AG04449 (cell line): ENCODE results near the gene CCDC38.
"Not testable (repeated sequence)": the region's sequence is repeated elsewhere in the genome, so short reads cannot be mapped to it uniquely, and the experiment has no call there.

ENCODE experiments used
- CTCF ChIA-PET: fragments of 350-600 bp; formaldehyde crosslinking; extraction: SDS; loops from one replicate; lab custom pipeline; 2021; ENCODE audit warnings: antibody characterized with exemption; lab: Yijun Ruan, JAX
- POLR2A ChIA-PET: fragments of 400-600, 350-600 bp; formaldehyde crosslinking; extraction: SDS; loops from one replicate; lab custom pipeline; 2020; ENCODE audit warnings: antibody characterized with exemption, inconsistent platforms; lab: Yijun Ruan, JAX
- DNase-seq: peaks from one replicate; pipeline ENCODE4 v3.0.0-alpha.2; 2010; ENCODE audit warnings: low read depth, low spot score
- H3K4me3 ChIP-seq: 2 replicates; pipeline ENCODE4 v1.5.1; 2011; ENCODE audit warnings: low read depth, mild to moderate bottlenecking, control low read depth, low read length
- TF ChIP-seq, protein P1 (sequence below): IDR thresholded peaks from one replicate; pipeline ENCODE4 v1.5.1; 2011; ENCODE audit warnings: mild to moderate bottlenecking, moderate library complexity, low read length, control low read depth, inconsistent platforms; ENCODE audit not compliant: insufficient read depth; ENCODE audit errors: missing control alignments

The CCDC38 gene

DNA sequence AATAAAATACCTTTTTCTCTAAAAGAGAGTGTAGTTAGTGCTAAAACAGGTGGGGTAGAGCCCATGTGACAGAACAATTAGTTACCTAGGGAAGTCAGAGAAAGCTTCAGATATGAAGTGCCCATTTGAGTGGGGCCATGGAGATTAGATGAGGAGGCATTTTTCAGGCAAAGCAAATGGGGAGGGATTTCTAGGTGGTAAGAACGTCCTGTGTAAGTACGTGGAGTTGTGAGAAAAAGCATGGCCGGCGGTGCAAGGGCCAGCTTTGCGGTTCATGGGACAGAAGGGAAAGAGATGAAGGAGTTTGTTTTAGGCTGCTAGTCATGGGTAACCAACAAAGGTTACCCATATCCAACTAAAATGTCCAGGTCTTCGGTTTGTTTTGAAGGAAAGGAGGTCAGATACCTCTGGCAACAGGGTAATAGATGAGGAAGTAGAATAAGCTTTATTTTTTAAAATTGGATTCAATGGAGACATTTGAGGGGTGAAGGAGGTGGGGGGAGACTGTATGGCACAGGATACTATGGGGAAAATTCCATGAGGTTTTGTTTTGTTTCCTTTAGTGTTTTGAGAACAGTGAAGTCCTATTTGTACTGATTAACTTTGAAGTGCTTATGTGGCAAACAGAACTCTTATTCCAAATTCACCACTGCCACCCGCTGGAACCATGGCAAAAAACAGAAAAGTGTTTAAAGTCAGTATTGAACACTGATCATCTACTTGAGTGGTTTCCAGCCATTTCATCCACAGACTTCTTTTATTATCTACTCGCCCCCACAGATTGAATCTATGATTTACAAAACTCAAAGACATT lies 93.6 kb downstream of the CCDC38 start:
- H3K4me3 ChIP-seq = no peak overlapping the region
- CTCF ChIA-PET = interaction anchor here (0.6 to 3.0 kb wide), 23 partner anchors 11 to 309 kb away, joined by 3 to 30 read pairs (median 4); no protein-coding TSS in a partner anchor
- TF ChIP-seq, protein P1, sequence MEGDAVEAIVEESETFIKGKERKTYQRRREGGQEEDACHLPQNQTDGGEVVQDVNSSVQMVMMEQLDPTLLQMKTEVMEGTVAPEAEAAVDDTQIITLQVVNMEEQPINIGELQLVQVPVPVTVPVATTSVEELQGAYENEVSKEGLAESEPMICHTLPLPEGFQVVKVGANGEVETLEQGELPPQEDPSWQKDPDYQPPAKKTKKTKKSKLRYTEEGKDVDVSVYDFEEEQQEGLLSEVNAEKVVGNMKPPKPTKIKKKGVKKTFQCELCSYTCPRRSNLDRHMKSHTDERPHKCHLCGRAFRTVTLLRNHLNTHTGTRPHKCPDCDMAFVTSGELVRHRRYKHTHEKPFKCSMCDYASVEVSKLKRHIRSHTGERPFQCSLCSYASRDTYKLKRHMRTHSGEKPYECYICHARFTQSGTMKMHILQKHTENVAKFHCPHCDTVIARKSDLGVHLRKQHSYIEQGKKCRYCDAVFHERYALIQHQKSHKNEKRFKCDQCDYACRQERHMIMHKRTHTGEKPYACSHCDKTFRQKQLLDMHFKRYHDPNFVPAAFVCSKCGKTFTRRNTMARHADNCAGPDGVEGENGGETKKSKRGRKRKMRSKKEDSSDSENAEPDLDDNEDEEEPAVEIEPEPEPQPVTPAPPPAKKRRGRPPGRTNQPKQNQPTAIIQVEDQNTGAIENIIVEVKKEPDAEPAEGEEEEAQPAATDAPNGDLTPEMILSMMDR = peak; percentile 13
- POLR2A ChIA-PET = no interaction called here
- no peak for DNase-seq

DNA sequence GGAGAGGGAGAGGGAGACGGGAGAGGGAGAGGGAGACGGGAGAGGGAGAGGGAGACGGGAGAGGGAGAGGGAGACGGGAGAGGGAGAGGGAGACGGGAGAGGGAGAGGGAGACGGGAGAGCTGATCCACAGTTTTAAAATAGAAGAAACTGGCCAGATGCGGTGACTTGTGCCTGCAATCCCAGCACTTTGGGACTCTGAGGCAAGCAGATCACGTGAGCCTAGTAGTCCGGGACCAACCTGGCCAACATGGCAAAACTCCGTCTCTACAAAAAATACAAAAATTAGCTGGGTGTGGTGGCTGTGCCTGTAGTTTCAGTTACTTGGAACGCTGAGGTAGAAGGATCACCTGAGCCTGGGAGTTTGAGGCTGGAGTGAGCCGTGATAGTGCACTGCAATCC lies 100.0 kb downstream of the CCDC38 start:
- CTCF ChIA-PET = interaction anchor here (1.2 kb wide), 1 partner anchor 9 kb away, joined by 3 read pairs; no protein-coding TSS in a partner anchor
- POLR2A ChIA-PET, DNase-seq, H3K4me3 ChIP-seq: not testable (repeated sequence)

DNA sequence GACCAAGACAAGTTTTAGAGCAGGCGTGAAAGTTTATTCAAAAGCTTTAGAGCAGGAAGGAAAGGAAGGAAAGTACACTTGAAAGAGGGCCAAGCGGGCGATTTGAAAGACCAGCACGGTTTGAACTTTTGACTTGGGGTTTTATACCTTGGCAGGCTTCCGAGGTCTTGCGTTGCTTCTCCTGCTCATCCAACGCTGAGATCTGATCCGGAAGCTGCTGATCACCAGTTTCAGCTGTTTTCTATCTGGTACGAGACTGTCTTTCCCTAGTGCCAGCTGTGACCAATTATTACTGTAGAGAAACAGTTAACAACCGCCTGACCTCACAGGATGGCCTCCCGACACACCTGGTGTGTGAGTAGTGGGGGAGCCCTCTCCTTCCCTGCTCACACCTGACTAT lies 104.3 kb downstream of the CCDC38 start:
- TF ChIP-seq, protein P1 = no peak
- ChIA-PET CTCF (interaction anchor here (0.9 to 1.1 kb wide), 4 partner anchors 10 to 263 kb away, joined by 3 to 4 read pairs (median 3); no protein-coding TSS in a partner anchor), POLR2A (no interaction called here)
- no peak for DNase-seq
- no peak overlapping the region; the same call in 1 of the 2 replicates for H3K4me3 ChIP-seq

DNA sequence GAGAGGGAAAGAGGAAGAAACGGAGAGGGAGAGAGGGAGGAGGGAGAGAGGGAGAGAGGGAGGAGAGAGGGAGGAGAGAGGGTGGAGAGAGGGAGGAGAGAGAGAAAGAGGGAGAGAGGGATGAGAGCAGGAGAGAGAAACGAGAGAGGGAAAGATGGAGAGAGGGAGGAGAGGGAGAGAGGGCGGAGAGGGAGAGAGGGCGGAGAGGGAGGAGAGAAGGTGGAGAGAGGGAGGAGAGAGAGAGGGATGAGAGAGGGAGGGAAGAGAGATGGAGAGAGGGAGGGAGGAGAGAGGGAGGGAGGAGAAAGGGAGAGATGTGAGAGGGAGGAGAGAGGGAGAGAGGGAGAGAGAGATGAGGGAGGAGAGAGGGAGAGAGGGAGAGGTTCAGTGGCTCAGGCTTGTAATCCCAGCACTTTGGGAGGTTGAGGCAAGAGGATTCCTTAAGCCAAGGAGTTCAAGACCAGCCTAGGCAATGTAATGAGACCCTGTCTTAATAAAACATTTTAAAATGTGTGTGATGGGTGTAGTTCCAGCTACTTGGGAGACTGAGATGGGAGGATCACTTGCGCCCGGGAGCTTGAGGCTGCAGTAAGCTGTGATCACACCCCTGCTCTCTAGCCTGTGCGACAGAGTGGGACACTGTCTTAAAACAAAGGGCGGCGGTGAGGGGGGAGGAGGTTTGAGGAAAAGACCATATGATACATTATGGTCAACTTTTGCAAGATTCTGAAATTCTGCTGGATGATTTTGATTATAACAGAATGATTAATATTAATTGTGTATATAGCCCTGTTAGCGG lies 105.0 kb downstream of the CCDC38 start:
- TF ChIP-seq, protein P1 = no peak
- ChIA-PET CTCF (interaction anchor here (0.9 to 1.8 kb wide), 4 partner anchors 11 to 259 kb away, joined by 3 to 4 read pairs (median 4); no protein-coding TSS in a partner anchor), POLR2A (no interaction called here)
- no peak for DNase-seq
- peak overlapping the region; percentile 8; the same call in 1 of the 2 replicates for H3K4me3 ChIP-seq

DNA sequence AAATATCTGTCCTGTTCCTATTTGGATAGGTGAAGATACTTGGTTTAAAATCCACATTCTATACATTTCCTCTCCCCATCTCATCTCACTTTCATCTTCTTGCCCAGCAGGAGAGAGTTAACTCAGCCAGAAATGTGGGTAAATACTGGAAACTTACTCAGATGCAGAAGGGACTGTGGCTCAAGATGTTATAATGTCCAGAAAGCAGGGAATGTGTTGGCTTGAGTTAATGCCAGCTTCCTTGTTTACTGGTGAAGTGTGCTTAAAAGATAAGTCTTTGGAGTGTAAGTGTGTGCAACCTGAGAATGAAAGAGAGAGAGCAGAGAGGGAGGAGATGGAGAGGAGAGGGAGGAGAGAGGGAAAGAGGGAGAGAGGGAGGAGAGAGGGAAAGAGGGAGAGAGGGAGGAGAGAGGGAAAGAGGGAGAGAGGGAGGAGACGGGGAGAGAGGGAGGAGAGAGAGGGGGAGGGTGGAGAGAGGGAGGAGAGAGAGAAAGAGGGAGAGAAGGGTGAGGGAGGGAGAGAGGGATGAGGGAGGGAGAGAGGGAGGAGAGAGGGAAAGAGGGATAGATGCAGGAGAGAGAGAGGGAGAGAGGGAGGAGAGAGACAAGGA lies 105.7 kb downstream of the CCDC38 start:
- DNase-seq = no peak
- TF ChIP-seq, protein P1 = no peak
- peak overlapping the region; percentile 8; the same call in 1 of the 2 replicates for H3K4me3 ChIP-seq
- CTCF ChIA-PET = interaction anchor here (1.2 to 1.8 kb wide), 3 partner anchors 11 to 254 kb away, joined by 3 to 4 read pairs (median 3); no protein-coding TSS in a partner anchor
- POLR2A ChIA-PET = no interaction called here

DNA sequence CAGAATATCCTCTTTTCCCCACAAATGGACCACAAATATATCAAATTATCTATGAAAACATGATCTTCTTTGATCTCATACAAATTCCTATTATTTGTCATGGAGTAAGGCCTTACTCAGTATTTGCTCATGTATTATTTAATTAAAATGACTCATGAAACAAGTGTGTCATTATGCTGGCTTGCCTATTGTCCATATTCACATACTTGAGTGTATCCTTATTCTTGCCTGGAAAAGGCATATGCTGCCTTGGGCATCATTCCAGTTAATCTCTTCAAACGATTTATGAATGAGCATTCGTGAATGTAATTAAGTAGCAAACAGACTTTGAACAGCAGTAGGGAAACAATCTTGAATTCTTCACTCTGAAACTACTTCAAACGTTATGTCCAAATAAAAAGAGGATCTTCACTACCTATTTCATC lies 106.2 kb downstream of the CCDC38 start:
- no peak for DNase-seq
- ChIA-PET CTCF (interaction anchor here (1.2 to 1.8 kb wide), 4 partner anchors 10 to 681 kb away, joined by 3 to 4 read pairs (median 3); no protein-coding TSS in a partner anchor), POLR2A (no interaction called here)
- TF ChIP-seq, protein P1 = no peak
- H3K4me3 ChIP-seq = no peak overlapping the region
